GM18520 (cell line): Measurements from ENCODE around the gene ACP4.

Experiments used
- ATAC-seq: cut with Tn5 transposase; IDR thresholded peaks from one replicate; pipeline ENCODE4 v1.9.1; 2021; ENCODE audit not compliant: unreplicated experiment

ACP4 gene

GRCh38 chr19:50839712-50840655 is 49.8 kb downstream of the ACP4 start:
- no peak for ATAC-seq

- ATAC-seq: no peak
These were observed 51.9 kb downstream of the ACP4 start for GRCh38 chr19:50842130-50842529.

- ATAC-seq: no peak
These were observed 53.0 kb downstream of the ACP4 start for GRCh38 chr19:50843205-50843604.

GRCh38 chr19:50843701-50844221 is 53.5 kb downstream of the ACP4 start:
- no peak for ATAC-seq

- no peak for ATAC-seq
These were observed 54.2 kb downstream of the ACP4 start for GRCh38 chr19:50844296-50844935.
